Measurements from ENCODE around the gene NFIA. TPM values are rescaled to one million over a fixed set of nuclear protein-coding genes. Genes with fewer than 3 reads are reported as not detected.

The NFIA gene
- total RNA-seq, 2 donors from 2014 or later = 75.3 to 81.3 TPM

DNA sequence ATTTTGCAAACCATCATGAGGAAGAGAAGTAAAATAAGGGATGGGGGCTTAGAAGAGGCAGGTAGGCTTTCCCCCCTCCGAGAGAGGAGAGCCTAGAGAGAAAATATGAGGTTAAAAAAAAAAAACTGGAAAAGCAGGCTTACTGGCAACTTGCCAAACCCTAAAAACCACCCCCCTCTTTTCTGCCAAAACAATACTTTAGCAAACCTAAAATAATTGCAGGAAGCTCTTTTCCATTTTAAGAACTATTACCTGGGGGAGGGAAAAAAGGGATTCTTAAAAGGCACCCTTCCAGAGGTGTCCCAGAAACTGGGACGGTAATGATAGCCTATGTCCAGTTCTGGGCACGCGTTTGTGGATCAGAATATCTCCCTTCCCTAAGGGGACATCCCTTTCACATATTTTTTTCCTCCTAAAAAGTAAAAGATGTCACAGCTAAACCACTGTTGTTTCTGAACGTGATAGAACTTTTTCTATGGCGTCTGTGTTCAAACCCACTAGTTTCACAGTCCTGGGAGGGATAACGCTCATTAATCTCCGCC is 1.1 kb upstream of the NFIA start:
- DNase-seq (ENCODE audit: low spot score) = no peak
- Histone ChIP-seq H3K9me3 (no peaks in the 10 kb centered on the region), H3K27ac (peak overlapping the region; percentile 98), H3K4me3 (peak overlapping the region; percentile 92 to 95), H3K4me1 (peaks cover 0 to 49% of the 10 kb centered on the region in 2 donors), H3K36me3 (no peaks in the 10 kb centered on the region), H3K27me3 (no peaks in the 10 kb centered on the region)
- no peak for TF ChIP-seq CTCF (IDR thresholded peaks at IDR 0.05)

- H3K4me1 ChIP-seq = peaks cover 0 to 50% of the 10 kb centered on the region in 2 donors
- no peaks in the 10 kb centered on the region for H3K9me3 ChIP-seq
- H3K27ac ChIP-seq = peak overlapping the region; percentile 98
- no peaks in the 10 kb centered on the region for H3K27me3 ChIP-seq
- peak overlapping the region; percentile 92 to 95 for H3K4me3 ChIP-seq
- no peak for DNase-seq (ENCODE audit: low spot score)
- no peaks in the 10 kb centered on the region for H3K36me3 ChIP-seq
- TF ChIP-seq CTCF (IDR thresholded peaks at IDR 0.05) = no peak
Observed at GRCh38 chr1:61081686-61082310, 563 bp upstream of the NFIA start.

- H3K4me1 ChIP-seq = peaks cover 0 to 62% of the 10 kb centered on the region in 2 donors
- no peak for DNase-seq (ENCODE audit: low spot score)
Observed at GRCh38 chr1:61083013-61083806, 849 bp downstream of the NFIA start.

GRCh38 chr1:61083807-61084440 is 1.6 kb downstream of the NFIA start:
- H3K27ac ChIP-seq = peak overlapping the region; percentile 98
- TF ChIP-seq CTCF (IDR thresholded peaks at IDR 0.05) = no peak
- no peaks in the 10 kb centered on the region for H3K27me3 ChIP-seq
- H3K9me3 ChIP-seq = no peaks in the 10 kb centered on the region
- DNase-seq (ENCODE audit: low spot score) = no peak
- peaks cover 8% of the 10 kb centered on the region for H3K36me3 ChIP-seq
- H3K4me1 ChIP-seq = peaks cover 0 to 62% of the 10 kb centered on the region in 2 donors
- H3K4me3 ChIP-seq = peak overlapping the region; percentile 92 to 95

More at GRCh38 chr1:61083013-61083806, 849 bp downstream of the NFIA start:
- Histone ChIP-seq H3K9me3 (no peaks in the 10 kb centered on the region), H3K27ac (peak overlapping the region; percentile 98), H3K36me3 (peaks cover under 1% of the 10 kb centered on the region), H3K27me3 (no peaks in the 10 kb centered on the region), H3K4me3 (peak overlapping the region; percentile 92 to 95)
- no peak for TF ChIP-seq CTCF (IDR thresholded peaks at IDR 0.05)

DNA sequence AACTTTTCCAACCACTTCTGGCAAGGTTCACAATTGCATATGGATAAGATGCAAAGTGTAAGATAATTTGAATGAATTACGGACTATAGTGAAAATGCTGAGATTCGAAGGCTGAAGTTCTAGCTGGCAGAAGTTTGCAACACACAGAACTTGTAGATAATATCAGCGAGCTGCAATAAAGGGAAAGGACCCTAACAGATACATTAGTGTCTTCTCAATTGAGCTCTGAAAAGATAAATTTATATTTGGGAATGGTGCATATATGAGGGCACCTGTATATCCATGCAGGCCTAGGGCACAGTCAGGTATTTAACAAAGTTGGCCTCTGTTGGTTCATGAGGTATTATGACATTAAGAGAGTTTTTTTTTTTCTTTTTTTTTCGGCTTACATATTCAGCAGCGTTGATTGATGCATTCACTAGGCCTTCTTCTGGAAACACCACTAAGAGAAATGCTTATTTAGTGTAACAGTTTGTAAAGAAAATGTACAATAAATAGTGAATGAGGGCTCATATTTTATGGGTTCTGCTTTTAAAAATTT is 2.2 kb downstream of the NFIA start:
- H3K4me3 ChIP-seq = peak overlapping the region; percentile 92 to 95
- H3K27me3 ChIP-seq = no peaks in the 10 kb centered on the region
- TF ChIP-seq CTCF (IDR thresholded peaks at IDR 0.05) = no peak
- no peaks in the 10 kb centered on the region for H3K9me3 ChIP-seq
- peaks cover 9% of the 10 kb centered on the region for H3K36me3 ChIP-seq
- H3K4me1 ChIP-seq = peaks cover 0 to 61% of the 10 kb centered on the region in 2 donors
- DNase-seq (ENCODE audit: low spot score) = no peak
- H3K27ac ChIP-seq = peak overlapping the region; percentile 98
